Left renal cortex interstitium (tissue), 4 donors: ENCODE measurements around the gene EGF. TPM values are rescaled to one million over a fixed set of nuclear protein-coding genes. Genes with fewer than 3 reads are reported as not detected.
A peak's percentile ranks its signal among the peaks of the same experiment; 100 is the strongest.

ENCODE experiments used
- DNase-seq, 4 donors: peaks; one replicate each; pipeline ENCODE4 v3.0.0-alpha.2; 2013; ENCODE audit warnings: low read depth in 4 of 4, low spot score in 2 of 4, missing footprints in 1 of 4
- polyA plus RNA-seq, 4 donors: library from polyadenylated mRNA; unstranded; fragments of 120-200 nt; gene quantifications; one replicate each; pipeline ENCODE4 v1.2.1, GENCODE V29; 2013; ENCODE audit not compliant: insufficient read length in 4 of 4

EGF gene
- polyA plus RNA-seq, 4 donors, result 2.4 to 6.4 (median 4.2) TPM

DNA sequence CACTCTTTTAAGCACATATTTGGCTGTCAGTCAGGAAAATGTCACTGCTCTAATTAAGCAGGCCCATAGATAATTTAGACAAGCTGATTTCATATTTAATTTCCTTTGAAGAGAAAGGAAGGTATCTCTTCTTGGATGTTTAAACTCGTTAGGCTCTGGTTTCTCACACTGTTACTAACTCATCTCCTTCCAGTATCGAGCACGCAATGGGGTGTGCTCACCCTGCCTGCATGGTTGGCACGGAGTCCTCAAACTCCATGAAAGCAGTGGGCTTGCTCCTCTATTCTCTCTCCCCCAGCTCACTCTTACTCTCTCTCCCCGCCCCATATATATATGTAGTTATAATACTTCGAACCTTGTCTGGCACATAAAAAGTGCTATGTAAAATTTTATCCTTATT, 76.9 kb downstream of the EGF start:
- DNase-seq, result no peak

- DNase-seq, result no peak
These were observed 77.9 kb downstream of the EGF start for GRCh38 chr4:109990261-109991257.

DNA sequence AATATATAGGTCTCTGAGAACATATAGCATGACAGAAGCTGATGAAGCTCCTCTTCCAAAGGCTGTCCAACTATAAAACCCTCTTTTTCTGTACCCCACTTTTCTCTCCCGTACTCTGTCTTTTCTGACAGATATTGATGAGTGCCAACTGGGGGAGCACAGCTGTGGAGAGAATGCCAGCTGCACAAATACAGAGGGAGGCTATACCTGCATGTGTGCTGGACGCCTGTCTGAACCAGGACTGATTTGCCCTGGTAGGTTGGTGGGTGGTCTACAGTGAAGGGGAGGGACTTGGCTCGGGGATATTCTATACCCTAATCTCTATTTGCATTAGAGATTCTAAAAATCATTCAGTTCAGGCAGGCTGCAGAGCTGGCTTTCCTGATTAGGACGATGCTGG, 80.4 kb downstream of the EGF start:
- no peak for DNase-seq

DNA sequence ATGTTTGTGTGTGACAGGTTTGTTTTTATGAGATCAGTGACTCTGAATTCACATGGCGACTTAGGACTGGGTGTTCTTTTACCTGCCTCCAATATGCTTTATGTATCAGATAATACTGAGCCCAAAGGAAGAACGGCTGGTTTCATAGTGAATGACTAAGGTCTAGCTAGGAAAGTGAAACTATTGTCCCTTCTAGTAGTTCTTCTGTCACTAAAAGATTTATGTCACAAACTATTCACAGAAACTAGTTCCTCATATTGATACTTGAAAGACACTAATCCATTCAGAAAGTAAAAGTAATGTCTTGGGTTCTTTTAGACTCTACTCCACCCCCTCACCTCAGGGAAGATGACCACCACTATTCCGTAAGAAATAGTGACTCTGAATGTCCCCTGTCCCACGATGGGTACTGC, 81.7 kb downstream of the EGF start:
- DNase-seq, result no peak

DNA sequence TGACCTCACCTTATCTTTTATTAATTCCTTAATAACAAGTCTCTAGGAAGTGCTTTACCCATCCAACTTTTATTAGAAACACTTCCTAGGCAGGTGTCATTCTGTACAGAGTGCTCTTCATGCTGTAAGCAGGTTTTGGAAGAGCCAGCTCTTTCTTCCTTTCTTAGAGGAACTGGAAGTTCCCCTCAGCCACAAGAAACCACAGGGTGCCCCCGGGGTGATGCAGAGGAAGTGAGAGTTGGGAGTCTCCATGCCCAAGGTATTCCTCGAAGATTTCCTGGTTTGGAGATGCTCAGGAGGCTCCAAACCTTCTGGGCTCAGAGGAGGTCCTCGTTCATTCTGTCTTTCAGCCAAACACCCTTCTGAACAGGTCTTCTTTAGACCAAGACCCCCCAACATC, 83.8 kb downstream of the EGF start:
- DNase-seq, result no peak

DNA sequence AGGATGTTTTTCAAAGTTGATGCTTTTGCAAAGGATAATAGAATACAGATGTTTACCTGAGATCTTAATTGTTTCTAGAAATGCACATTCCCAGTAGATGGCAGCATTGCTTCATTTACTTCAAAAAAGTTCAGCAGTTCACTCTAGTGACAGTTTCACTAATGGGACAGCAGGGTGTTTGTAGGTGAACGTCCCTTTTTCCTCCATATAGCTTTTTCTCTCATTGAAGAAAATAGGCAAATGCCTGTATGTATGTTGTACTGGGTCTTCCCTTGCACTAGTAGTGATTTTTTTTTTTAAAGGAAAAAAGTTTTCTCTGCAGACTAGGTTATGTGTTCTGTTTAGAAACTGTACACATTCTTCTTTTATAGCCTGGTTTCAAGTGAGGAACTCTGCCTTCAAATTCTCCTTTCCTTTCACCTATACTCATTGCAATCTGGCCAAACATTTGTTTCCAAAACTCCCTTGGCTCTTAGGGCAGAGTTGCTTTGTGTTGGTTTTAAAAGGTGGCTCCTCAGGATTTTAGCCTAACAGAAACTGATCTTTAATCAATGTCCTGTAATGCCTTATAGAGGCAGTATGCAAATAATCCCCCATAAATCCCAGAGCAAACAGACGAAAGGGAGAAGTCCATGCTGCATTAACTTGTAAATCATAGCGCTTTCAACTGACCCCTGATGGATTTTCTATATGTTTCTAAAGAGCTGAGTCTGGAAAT, 86.3 kb downstream of the EGF start:
- peak in 3 of 4 donors; percentile 34 to 72 (median 62) for DNase-seq

- DNase-seq, result no peak
These were observed 86.9 kb downstream of the EGF start for GRCh38 chr4:109999585-109999912.

GRCh38 chr4:110002326-110002725, 89.6 kb downstream of the EGF start:
- no peak for DNase-seq

GRCh38 chr4:110003401-110004187, 90.9 kb downstream of the EGF start:
- no peak for DNase-seq

GRCh38 chr4:110004556-110004955, 91.9 kb downstream of the EGF start:
- DNase-seq, result no peak

DNA sequence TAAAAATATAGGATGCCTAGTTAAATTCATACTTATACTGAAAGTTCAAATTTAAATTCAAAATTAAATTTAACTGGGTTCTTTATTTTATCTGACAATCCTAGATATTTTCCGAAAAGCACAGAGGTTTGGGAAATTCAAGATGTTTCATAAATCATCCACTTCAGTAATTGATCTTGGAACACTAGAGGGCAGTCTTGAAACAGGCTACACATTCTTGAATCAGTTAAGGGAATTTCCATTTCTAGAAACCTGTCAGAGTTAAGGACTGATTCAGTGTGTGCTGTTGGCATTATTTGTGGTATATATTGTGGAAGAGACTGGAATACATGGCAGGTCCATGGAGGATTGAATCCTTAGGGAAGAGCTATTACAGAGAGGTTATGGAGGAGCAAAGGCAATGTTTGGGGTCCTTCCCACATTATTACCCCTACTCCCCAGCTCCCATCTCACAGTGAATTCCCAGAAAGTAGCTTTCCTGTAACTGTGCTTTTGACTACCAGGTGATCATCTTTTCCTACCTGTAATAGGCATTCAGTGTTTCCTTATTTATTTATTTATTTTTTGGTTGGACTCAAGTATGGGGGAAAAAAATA, 92.9 kb downstream of the EGF start:
- no peak for DNase-seq

GRCh38 chr4:110007217-110007616, 94.5 kb downstream of the EGF start:
- no peak for DNase-seq

GRCh38 chr4:110008540-110008939, 95.9 kb downstream of the EGF start:
- no peak for DNase-seq

DNA sequence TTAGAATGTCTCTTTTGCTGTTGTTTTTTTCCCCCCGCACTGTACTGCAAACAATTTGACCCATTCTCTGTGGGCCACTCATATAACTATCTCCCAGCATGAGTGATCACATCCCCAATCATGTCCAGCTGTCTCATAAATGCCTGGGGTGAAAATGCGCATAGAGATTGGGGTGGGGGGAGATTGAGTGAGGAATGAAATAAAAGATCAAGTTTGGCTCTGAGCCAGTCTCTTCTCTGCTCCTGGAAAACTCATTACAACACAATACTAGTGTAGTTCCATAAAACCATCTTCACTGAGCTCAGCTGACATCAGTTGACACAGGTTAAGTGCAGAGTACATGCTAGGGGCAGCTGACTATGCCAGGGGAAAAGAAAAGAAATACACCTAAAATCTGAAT, 96.9 kb downstream of the EGF start:
- no peak for DNase-seq

- DNase-seq, result no peak
These were observed 98.1 kb downstream of the EGF start for GRCh38 chr4:110010797-110011196.

DNA sequence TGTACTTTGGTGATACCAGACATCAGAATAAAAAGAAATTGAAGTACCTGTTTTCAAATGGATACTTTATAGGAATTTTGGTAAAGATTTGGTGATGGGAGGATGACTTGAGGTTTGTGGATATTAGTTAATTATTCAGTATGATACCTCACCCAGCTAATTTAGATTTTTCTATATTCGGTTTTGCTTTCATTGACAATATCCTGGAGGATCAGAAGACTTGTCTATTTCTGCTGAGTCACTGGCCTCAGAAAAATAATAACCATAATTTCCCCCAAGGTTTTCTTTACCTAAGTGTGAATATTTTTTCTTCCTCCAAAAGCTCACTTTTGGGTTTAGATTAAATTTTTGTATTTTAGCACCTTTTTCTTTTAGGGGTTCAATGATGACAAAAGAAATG, 100.2 kb downstream of the EGF start:
- no peak for DNase-seq

GRCh38 chr4:110014233-110014632, 101.5 kb downstream of the EGF start:
- DNase-seq, result no peak

GRCh38 chr4:110019153-110019552, 106.5 kb downstream of the EGF start:
- DNase-seq, result no peak

DNA sequence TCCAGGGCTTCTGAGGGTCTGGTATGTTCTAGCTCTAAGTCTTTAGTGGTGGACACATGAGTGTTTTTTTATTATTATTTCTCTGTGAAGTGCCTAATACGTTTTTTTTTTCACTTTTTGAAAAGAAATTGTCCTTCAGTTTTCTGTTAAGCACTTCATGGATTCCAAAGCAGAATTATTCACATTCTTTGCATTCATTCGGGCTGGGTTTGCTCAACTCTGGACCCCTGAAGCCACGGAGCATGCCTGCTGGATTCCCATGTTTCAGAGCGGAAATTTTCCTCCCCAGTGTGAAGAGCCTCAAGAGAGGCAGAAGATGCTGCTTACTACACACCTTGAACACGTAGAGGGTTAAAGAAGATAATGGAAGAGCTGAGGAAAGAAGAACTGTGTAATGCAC, 107.5 kb downstream of the EGF start:
- DNase-seq, result no peak

- no peak for DNase-seq
These were observed 108.2 kb downstream of the EGF start for GRCh38 chr4:110020646-110021443.
